A673 (cell line): ENCODE measurements around the gene GRM1.

Experiments used
- EZH2 ChIP-seq: fragments of 200-600 bp; sonication (generic); IDR thresholded peaks from 2 replicates; pipeline ENCODE4 v1.6.1; 2017; ENCODE audit warnings: borderline replicate concordance, low read depth, mild to moderate bottlenecking, mixed read lengths, antibody characterized with exemption, low read length; ENCODE audit not compliant: poor library complexity, severe bottlenecking
- TF ChIP-seq, protein P1 (sequence below): fragments of 300-800, 200-600 bp; sonication (generic); conservative IDR thresholded peaks from 2 replicates; pipeline ENCODE4 v1.5.1; 2017; ENCODE audit warnings: low read depth, mild to moderate bottlenecking, antibody characterized with exemption, low read length, moderate library complexity, mixed read lengths

DNA sequence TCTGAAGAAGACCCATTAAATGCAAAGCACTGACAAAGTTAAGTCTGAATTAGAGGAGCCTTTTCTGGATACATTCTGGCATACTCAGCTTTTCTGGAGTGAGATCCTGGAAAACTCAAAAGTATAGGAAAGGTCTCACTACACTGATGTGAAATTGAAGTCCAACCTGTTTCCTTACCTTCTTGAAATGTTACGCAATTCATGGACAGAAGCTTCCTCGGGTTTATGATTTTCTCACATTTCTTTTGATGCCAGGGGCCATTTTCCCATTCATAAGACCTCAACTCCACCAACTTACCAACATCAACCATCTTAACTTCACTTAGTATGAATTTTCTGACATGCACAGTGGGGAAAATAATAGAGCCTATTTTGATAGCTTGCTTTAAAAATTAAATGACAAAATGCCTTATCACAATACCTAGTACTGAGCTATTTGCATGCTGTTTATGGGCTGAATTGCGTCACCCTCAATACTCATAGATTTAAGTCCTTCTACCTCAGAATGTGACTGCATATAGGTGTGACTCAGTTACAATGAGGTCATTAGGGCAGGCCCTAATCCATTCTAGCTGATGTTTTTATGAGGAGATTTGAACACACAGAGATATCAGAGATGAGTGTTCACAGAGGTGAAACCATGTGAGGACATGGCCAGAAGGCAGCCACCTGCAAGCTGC lies 441.4 kb downstream of the GRM1 start:
- TF ChIP-seq, protein P1, sequence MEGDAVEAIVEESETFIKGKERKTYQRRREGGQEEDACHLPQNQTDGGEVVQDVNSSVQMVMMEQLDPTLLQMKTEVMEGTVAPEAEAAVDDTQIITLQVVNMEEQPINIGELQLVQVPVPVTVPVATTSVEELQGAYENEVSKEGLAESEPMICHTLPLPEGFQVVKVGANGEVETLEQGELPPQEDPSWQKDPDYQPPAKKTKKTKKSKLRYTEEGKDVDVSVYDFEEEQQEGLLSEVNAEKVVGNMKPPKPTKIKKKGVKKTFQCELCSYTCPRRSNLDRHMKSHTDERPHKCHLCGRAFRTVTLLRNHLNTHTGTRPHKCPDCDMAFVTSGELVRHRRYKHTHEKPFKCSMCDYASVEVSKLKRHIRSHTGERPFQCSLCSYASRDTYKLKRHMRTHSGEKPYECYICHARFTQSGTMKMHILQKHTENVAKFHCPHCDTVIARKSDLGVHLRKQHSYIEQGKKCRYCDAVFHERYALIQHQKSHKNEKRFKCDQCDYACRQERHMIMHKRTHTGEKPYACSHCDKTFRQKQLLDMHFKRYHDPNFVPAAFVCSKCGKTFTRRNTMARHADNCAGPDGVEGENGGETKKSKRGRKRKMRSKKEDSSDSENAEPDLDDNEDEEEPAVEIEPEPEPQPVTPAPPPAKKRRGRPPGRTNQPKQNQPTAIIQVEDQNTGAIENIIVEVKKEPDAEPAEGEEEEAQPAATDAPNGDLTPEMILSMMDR = no peak
- no peak for TF ChIP-seq EZH2
